Measurements from ENCODE around the gene FSTL1.

- no peak for TF ChIP-seq POLR2A (IDR thresholded peaks at IDR 0.05)
- no peak for TF ChIP-seq CTCF (IDR thresholded peaks at IDR 0.05)
Measured at GRCh38 chr3:120404876-120405275, 45.9 kb downstream of the FSTL1 start.
